Neural cell (in vitro differentiated cells): Measurements from ENCODE around the gene KCNQ5. TPM values are rescaled to one million over a fixed set of nuclear protein-coding genes. Genes with fewer than 3 reads are reported as not detected.

ENCODE experiments used
- H2AFZ ChIP-seq: fragments of 200-600, 300-800 bp; sonication (generic), shearing (Covaris generic); 2 replicates; pipeline ENCODE4 v1.6.0; 2014; ENCODE audit warnings: low read depth, mild to moderate bottlenecking, antibody characterized with exemption, low read length, moderate library complexity
- H3F3A ChIP-seq: fragments of 200-600 bp; shearing (Covaris generic); 2 replicates; pipeline ENCODE4 v1.6.1; 2016; ENCODE audit warnings: mild to moderate bottlenecking, moderate library complexity, mixed read lengths, antibody characterized with exemption, low read length; ENCODE audit not compliant: insufficient read depth, poor library complexity, severe bottlenecking
- H3K27ac ChIP-seq: fragments of 200-600, 300-800 bp; sonication (generic), shearing (Covaris generic); 2 replicates; pipeline ENCODE4 v1.5.1; 2014; ENCODE audit warnings: mild to moderate bottlenecking, low read length, moderate library complexity
- H3K27me3 ChIP-seq: fragments of 300-800, 200-600 bp; sonication (generic), shearing (Covaris generic); 2 replicates; pipeline ENCODE4 v1.6.0; 2014; ENCODE audit warnings: mild to moderate bottlenecking, low read depth, low read length, moderate library complexity; ENCODE audit not compliant: insufficient read depth
- H3K36me3 ChIP-seq: fragments of 300-800, 200-600 bp; sonication (generic), shearing (Covaris generic); 2 replicates; pipeline ENCODE4 v1.5.1; 2014; ENCODE audit warnings: mild to moderate bottlenecking, antibody characterized with exemption, low read length, moderate library complexity; ENCODE audit not compliant: insufficient read depth
- H3K4me2 ChIP-seq: fragments of 300-800, 200-600 bp; sonication (generic), shearing (Covaris generic); 2 replicates; pipeline ENCODE4 v1.6.0; 2014; ENCODE audit warnings: mild to moderate bottlenecking, low read length
- H3K4me3 ChIP-seq: fragments of 300-800, 200-600 bp; sonication (generic), shearing (Covaris generic); 2 replicates; pipeline ENCODE4 v1.5.1; 2014; ENCODE audit warnings: mild to moderate bottlenecking, low read length, moderate library complexity
- H3K79me2 ChIP-seq: fragments of 200-600 bp; shearing (Covaris generic); replicated peaks from 2 replicates; pipeline ENCODE4 v1.6.0; 2014; ENCODE audit warnings: mild to moderate bottlenecking, low read length, moderate library complexity; ENCODE audit not compliant: insufficient read depth
- H3K9ac ChIP-seq: fragments of 300-800, 200-600 bp; sonication (generic), shearing (Covaris generic); 2 replicates; pipeline ENCODE4 v1.6.1; 2016; ENCODE audit warnings: mild to moderate bottlenecking, low read length, mixed read lengths
- H3K9me2 ChIP-seq: fragments of 200-600 bp; shearing (Covaris generic); 2 replicates; pipeline ENCODE4 v1.6.1; 2016; ENCODE audit warnings: mild to moderate bottlenecking, low read length, mixed read lengths; ENCODE audit not compliant: insufficient read depth
- H3K9me3 ChIP-seq: fragments of 200-600, 300-800 bp; sonication (generic), shearing (Covaris generic); 2 replicates; pipeline ENCODE4 v1.6.1; 2016; ENCODE audit warnings: mild to moderate bottlenecking, mixed run types, low read length, moderate library complexity, mixed read lengths
- H4K20me1 ChIP-seq: fragments of 200-600 bp; shearing (Covaris generic); 2 replicates; pipeline ENCODE4 v1.6.1; 2016; ENCODE audit warnings: mild to moderate bottlenecking, mixed run types; ENCODE audit not compliant: insufficient read depth
- CTCF ChIP-seq: fragments of 450-650 bp; IDR thresholded peaks from 2 replicates; pipeline ENCODE4 v1.5.1; 2014; ENCODE audit warnings: antibody characterized with exemption, mild to moderate bottlenecking, moderate library complexity; ENCODE audit not compliant: poor library complexity, severe bottlenecking
- EP300 ChIP-seq: fragments of 450-650 bp; conservative IDR thresholded peaks from 2 replicates; pipeline ENCODE4 v1.6.1; 2014; ENCODE audit warnings: antibody characterized with exemption, mild to moderate bottlenecking, moderate library complexity; ENCODE audit not compliant: poor library complexity, severe bottlenecking
- EZH2 ChIP-seq: fragments of 200-600, 300-800 bp; shearing (Covaris generic), sonication (generic); IDR thresholded peaks from 2 replicates; pipeline ENCODE4 v1.6.1; 2014; ENCODE audit warnings: antibody characterized with exemption, low read length, borderline replicate concordance, mild to moderate bottlenecking; ENCODE audit not compliant: insufficient read depth, poor library complexity, severe bottlenecking
- MXI1 ChIP-seq: fragments of 450-650 bp; conservative IDR thresholded peaks from 2 replicates; pipeline ENCODE4 v1.6.1; 2014; ENCODE audit warnings: antibody characterized with exemption, mild to moderate bottlenecking; ENCODE audit not compliant: poor library complexity, severe bottlenecking
- POLR2AphosphoS5 ChIP-seq: IDR thresholded peaks from 2 replicates; pipeline ENCODE4 v1.6.1; 2012
- RAD21 ChIP-seq: fragments of 450-650 bp; conservative IDR thresholded peaks from 2 replicates; pipeline ENCODE4 v1.6.1; 2014; ENCODE audit warnings: antibody characterized with exemption, mild to moderate bottlenecking, moderate library complexity
- REST ChIP-seq: IDR thresholded peaks from 2 replicates; pipeline ENCODE4 v1.6.1; 2012; ENCODE audit warnings: borderline replicate concordance
- SMC3 ChIP-seq: fragments of 450-650 bp; conservative IDR thresholded peaks from 2 replicates; pipeline ENCODE4 v1.6.1; 2014; ENCODE audit warnings: antibody characterized with exemption, mild to moderate bottlenecking, moderate library complexity; ENCODE audit not compliant: poor library complexity
- TAF1 ChIP-seq: IDR thresholded peaks from 2 replicates; pipeline ENCODE4 v1.6.1; 2012; ENCODE audit warnings: low read depth
- polyA plus RNA-seq: library from polyadenylated mRNA; depleted of rRNA; stranded (reverse); fragments of >200 nt; gene quantifications from 2 replicates; pipeline ENCODE4 v1.2.3, GENCODE V29; 2014

KCNQ5 gene
- polyA plus RNA-seq, 1 donor from 2014 or later, result 0.30 TPM

GRCh38 chr6:72941751-72942150 lies 319.9 kb downstream of the KCNQ5 start:
- no peak overlapping the region for H3K27ac ChIP-seq
- H3K9me3 ChIP-seq, result no peaks in the 10 kb centered on the region
- H4K20me1 ChIP-seq, result no peaks in the 10 kb centered on the region
- no peaks in the 10 kb centered on the region for H3F3A ChIP-seq
- no peaks in the 10 kb centered on the region for H3K27me3 ChIP-seq
- H3K4me3 ChIP-seq, result no peak overlapping the region
- H2AFZ ChIP-seq, result no peak overlapping the region
- no peaks in the 10 kb centered on the region for H3K9me2 ChIP-seq
- no peaks in the 10 kb centered on the region for H3K36me3 ChIP-seq
- TF ChIP-seq EZH2 (no peak), EP300 (no peak), RAD21 (no peak)
- no peaks in the 10 kb centered on the region for H3K79me2 ChIP-seq
- no peak overlapping the region for H3K9ac ChIP-seq
- no peak overlapping the region for H3K4me2 ChIP-seq

- no peaks in the 10 kb centered on the region for H3K36me3 ChIP-seq
- H3K4me3 ChIP-seq, result no peak overlapping the region
- H3K9ac ChIP-seq, result no peak overlapping the region
- H3K27ac ChIP-seq, result no peak overlapping the region
- TF ChIP-seq REST, result no peak
- TF ChIP-seq EP300, result no peak
- TF ChIP-seq POLR2AphosphoS5, result no peak
- no peak for TF ChIP-seq CTCF
- TF ChIP-seq EZH2, result no peak
- no peak for TF ChIP-seq SMC3
- no peak for TF ChIP-seq RAD21
- TF ChIP-seq TAF1, result no peak
- no peak for TF ChIP-seq MXI1
- no peaks in the 10 kb centered on the region for H4K20me1 ChIP-seq
- H3K27me3 ChIP-seq, result no peaks in the 10 kb centered on the region
- no peak overlapping the region for H3K4me2 ChIP-seq
- no peak overlapping the region for H2AFZ ChIP-seq
- H3K9me3 ChIP-seq, result no peaks in the 10 kb centered on the region
- no peaks in the 10 kb centered on the region for H3K9me2 ChIP-seq
- no peaks in the 10 kb centered on the region for H3K79me2 ChIP-seq
- H3F3A ChIP-seq, result no peaks in the 10 kb centered on the region
These were observed 321.8 kb downstream of the KCNQ5 start for GRCh38 chr6:72943699-72944098.

GRCh38 chr6:72944660-72945059 lies 322.8 kb downstream of the KCNQ5 start:
- H3K36me3 ChIP-seq, result no peaks in the 10 kb centered on the region
- H3K9me3 ChIP-seq, result no peaks in the 10 kb centered on the region
- no peaks in the 10 kb centered on the region for H3K79me2 ChIP-seq
- H3K9ac ChIP-seq, result no peak overlapping the region
- no peak overlapping the region for H3K27ac ChIP-seq
- H4K20me1 ChIP-seq, result no peaks in the 10 kb centered on the region
- H3K9me2 ChIP-seq, result no peaks in the 10 kb centered on the region
- H3F3A ChIP-seq, result no peaks in the 10 kb centered on the region
- H2AFZ ChIP-seq, result no peak overlapping the region
- no peak overlapping the region for H3K4me3 ChIP-seq
- TF ChIP-seq MXI1, result no peak
- TF ChIP-seq POLR2AphosphoS5, result no peak
- no peak for TF ChIP-seq CTCF
- TF ChIP-seq REST, result no peak
- no peak for TF ChIP-seq TAF1
- TF ChIP-seq SMC3, result no peak
- no peak for TF ChIP-seq RAD21
- TF ChIP-seq EZH2, result no peak
- no peak overlapping the region for H3K4me2 ChIP-seq
- H3K27me3 ChIP-seq, result no peaks in the 10 kb centered on the region
